Activated CD8-positive, alpha-beta memory T cell treated with anti-CD3 and anti-CD28 coated beads for 48 hours (primary cell): Measurements from ENCODE around the gene SLC22A23.
"Not testable (repeated sequence)": the region's sequence is repeated elsewhere in the genome, so short reads cannot be mapped to it uniquely, and the experiment has no call there.

ENCODE experiments used
- DNase-seq, 3 experiments: peaks; one replicate each; pipeline ENCODE4 v3.0.0-alpha.2; 2020; ENCODE audit warnings: low read depth in 2 of 3, low spot score in 2 of 3

SLC22A23 gene

GRCh38 chr6:3251462-3252314 lies 205.2 kb downstream of the SLC22A23 start:
- DNase-seq = peak; percentile 51 to 63 (median 60)

GRCh38 chr6:3250231-3250675 lies 206.6 kb downstream of the SLC22A23 start:
- no peak for DNase-seq

GRCh38 chr6:3249821-3250220 lies 207.0 kb downstream of the SLC22A23 start:
- DNase-seq = no peak

- DNase-seq = no peak
Observed at GRCh38 chr6:3247255-3248146, 209.3 kb downstream of the SLC22A23 start.

- no peak for DNase-seq
Observed at GRCh38 chr6:3245216-3245615, 211.6 kb downstream of the SLC22A23 start.

GRCh38 chr6:3244832-3245161 lies 212.1 kb downstream of the SLC22A23 start:
- DNase-seq = not testable (repeated sequence)

- no peak for DNase-seq
Observed at GRCh38 chr6:3244003-3244831, 212.6 kb downstream of the SLC22A23 start.

GRCh38 chr6:3242768-3243167 lies 214.1 kb downstream of the SLC22A23 start:
- no peak for DNase-seq

GRCh38 chr6:3241745-3242144 lies 215.1 kb downstream of the SLC22A23 start:
- not testable (repeated sequence) for DNase-seq

GRCh38 chr6:3240595-3240994 lies 216.3 kb downstream of the SLC22A23 start:
- no peak for DNase-seq

- DNase-seq = no peak
Observed at GRCh38 chr6:3239110-3239830, 217.6 kb downstream of the SLC22A23 start.

- no peak for DNase-seq
Observed at GRCh38 chr6:3237761-3238662, 218.8 kb downstream of the SLC22A23 start.

- no peak for DNase-seq
Observed at GRCh38 chr6:3236005-3236404, 220.8 kb downstream of the SLC22A23 start.

GRCh38 chr6:3235486-3235885 lies 221.4 kb downstream of the SLC22A23 start:
- DNase-seq = no peak

- DNase-seq = no peak
Observed at GRCh38 chr6:3233904-3234303, 222.9 kb downstream of the SLC22A23 start.

GRCh38 chr6:3233321-3233720 lies 223.5 kb downstream of the SLC22A23 start:
- DNase-seq = no peak

- no peak for DNase-seq
Observed at GRCh38 chr6:3232017-3232945, 224.6 kb downstream of the SLC22A23 start.

- no peak for DNase-seq
Observed at GRCh38 chr6:3231247-3232016, 225.4 kb downstream of the SLC22A23 start.
